Liver (tissue), 9 donors: ENCODE data around the gene B9D2. TPM values are rescaled to one million over a fixed set of nuclear protein-coding genes. Genes with fewer than 3 reads are reported as not detected.
"Not testable (repeated sequence)": the region's sequence is repeated elsewhere in the genome, so short reads cannot be mapped to it uniquely, and the experiment has no call there.

ENCODE experiments used
- DNase-seq: peaks from one replicate; pipeline ENCODE4 v3.0.0-alpha.2; 2017; ENCODE audit warnings: low spot score
- H3K27ac ChIP-seq, 2 donors: one replicate each; pipeline ENCODE4 v1.7.0; 2013; ENCODE audit warnings: inconsistent platforms in 2 of 2, low read length in 2 of 2, control low read depth in 1 of 2, low read depth in 1 of 2, mild to moderate bottlenecking in 1 of 2
- H3K27me3 ChIP-seq, 4 donors: one replicate each; pipeline versions ENCODE4 v1.6.1 to v1.7.0; 2013; ENCODE audit warnings: low read length in 3 of 4, inconsistent platforms in 1 of 4, mild to moderate bottlenecking in 1 of 4, moderate library complexity in 1 of 4; ENCODE audit not compliant: control insufficient read depth in 4 of 4, insufficient read depth in 4 of 4
- H3K36me3 ChIP-seq, 4 donors: one replicate each; pipeline versions ENCODE4 v1.6.1 to v1.7.0; 2013; ENCODE audit warnings: low read length in 3 of 4, mild to moderate bottlenecking in 3 of 4, low read depth in 1 of 4, moderate library complexity in 1 of 4; ENCODE audit not compliant: control insufficient read depth in 4 of 4, insufficient read depth in 3 of 4
- H3K4me1 ChIP-seq, 4 donors: one replicate each; pipeline versions ENCODE4 v1.6.1 to v1.7.0; 2013; ENCODE audit warnings: low read length in 3 of 4, mild to moderate bottlenecking in 3 of 4, moderate library complexity in 1 of 4; ENCODE audit not compliant: control insufficient read depth in 4 of 4, insufficient read depth in 4 of 4
- H3K4me3 ChIP-seq, 3 donors: one replicate each; pipeline versions ENCODE4 v1.6.1 to v1.7.0; 2013; ENCODE audit warnings: low read length in 3 of 3, control low read depth in 1 of 3, low read depth in 1 of 3, mild to moderate bottlenecking in 1 of 3
- H3K9ac ChIP-seq, 2 donors: one replicate each; pipeline ENCODE4 v1.7.0; 2013; ENCODE audit warnings: low read length in 2 of 2, mild to moderate bottlenecking in 2 of 2, moderate library complexity in 2 of 2, control low read depth in 1 of 2, low read depth in 1 of 2
- H3K9me3 ChIP-seq, 4 donors: one replicate each; pipeline versions ENCODE4 v1.6.1 to v1.7.0; 2013; ENCODE audit warnings: low read length in 3 of 4; ENCODE audit not compliant: control insufficient read depth in 4 of 4
- EGR1 ChIP-seq, 2 donors: IDR thresholded peaks; 2 replicates each; pipeline ENCODE4 v1.6.1; 2016 to 2018; ENCODE audit warnings: antibody characterized with exemption in 2 of 2, low read depth in 2 of 2
- FOXA1 ChIP-seq: IDR thresholded peaks from 2 replicates; pipeline ENCODE4 v1.6.1; 2016; ENCODE audit warnings: antibody characterized with exemption
- FOXA2 ChIP-seq: IDR thresholded peaks from 2 replicates; pipeline ENCODE4 v1.6.1; 2016; ENCODE audit warnings: antibody characterized with exemption
- GABPA ChIP-seq, 2 donors: IDR thresholded peaks in 1 of 2; conservative IDR thresholded peaks in 1 of 2; 2 replicates each; pipeline ENCODE4 v1.6.1; 2016; ENCODE audit warnings: antibody characterized with exemption in 2 of 2, mild to moderate bottlenecking in 1 of 2, moderate library complexity in 1 of 2
- HNF4A ChIP-seq, 2 donors: conservative IDR thresholded peaks; 2 replicates each; pipeline ENCODE4 v1.6.1; 2016; ENCODE audit warnings: antibody characterized with exemption in 2 of 2, mild to moderate bottlenecking in 2 of 2
- HNF4G ChIP-seq: IDR thresholded peaks from 2 replicates; pipeline ENCODE4 v1.6.1; 2016; ENCODE audit warnings: antibody characterized with exemption
- JUND ChIP-seq, 2 donors: IDR thresholded peaks; 2 replicates each; pipeline ENCODE4 v1.6.1; 2016; ENCODE audit warnings: antibody characterized with exemption in 2 of 2
- MAX ChIP-seq: IDR thresholded peaks from 2 replicates; pipeline ENCODE4 v1.6.1; 2016; ENCODE audit warnings: antibody characterized with exemption
- NR2F2 ChIP-seq: IDR thresholded peaks from 2 replicates; pipeline ENCODE4 v1.6.1; 2016; ENCODE audit warnings: antibody characterized with exemption
- RAD21 ChIP-seq, 2 donors: IDR thresholded peaks; 2 replicates each; pipeline ENCODE4 v1.6.1; 2016; ENCODE audit warnings: antibody characterized with exemption in 2 of 2, mild to moderate bottlenecking in 2 of 2
- RXRA ChIP-seq, 2 donors: IDR thresholded peaks; 2 replicates each; pipeline ENCODE4 v1.6.1; 2017 to 2018; ENCODE audit warnings: antibody characterized with exemption in 2 of 2, mild to moderate bottlenecking in 1 of 2
- SP1 ChIP-seq: IDR thresholded peaks from 2 replicates; pipeline ENCODE4 v1.6.1; 2018; ENCODE audit warnings: antibody characterized with exemption, mild to moderate bottlenecking
- TAF1 ChIP-seq: conservative IDR thresholded peaks from 2 replicates; pipeline ENCODE4 v1.6.1; 2016; ENCODE audit warnings: antibody characterized with exemption, mild to moderate bottlenecking
- YY1 ChIP-seq: IDR thresholded peaks from 2 replicates; pipeline ENCODE4 v1.6.1; 2016; ENCODE audit warnings: antibody characterized with exemption, mild to moderate bottlenecking
- WGBS: extraction: QIAGEN DNeasy Blood & Tissue Kit; methylation state at CpG from one replicate; pipeline ENCODE4 v1.1.7; 2013; 5-methylcytosine and 5-hydroxymethylcytosine counted together
- polyA plus RNA-seq, 2 donors: library from polyadenylated mRNA; stranded (reverse) in 1 of 2; unstranded in 1 of 2; fragments of 200-250 nt in 1 of 2; fragments of >200 nt in 1 of 2; fragmentation: Nextera tagmentation in 1 of 2; extraction: Ambion mirVana in 1 of 2; gene quantifications; one replicate each; pipeline versions ENCODE4 v1.2.1 to v1.2.3, GENCODE V29; 2013 to 2015
- total RNA-seq, 2 donors: library from RNA; depleted of rRNA; stranded (reverse); fragments of >200 nt; gene quantifications; one replicate each; pipeline ENCODE4 v1.2.3, GENCODE V29; 2014
- TF ChIP-seq, protein P1 (sequence below): IDR thresholded peaks from 2 replicates; pipeline ENCODE4 v1.6.1; 2016; ENCODE audit warnings: antibody characterized with exemption
- TF ChIP-seq, protein P2 (sequence below): IDR thresholded peaks from 2 replicates; pipeline ENCODE4 v1.6.1; 2016; ENCODE audit warnings: antibody characterized with exemption
- donor health status: healthy.
- donor health status: healthy.
- donor health status: healthy.
- donor health status: healthy.
- donor health status: healthy.

B9D2 gene
- total and polyA plus RNA-seq, 4 donors = 2.4 to 3.7 (median 3.0) TPM

- TF ChIP-seq TAF1 = no peak
- no peak for TF ChIP-seq HNF4A (conservative IDR thresholded peaks at IDR 0.05)
- TF ChIP-seq JUND (IDR thresholded peaks at IDR 0.05) = no peak
- TF ChIP-seq, protein P1, sequence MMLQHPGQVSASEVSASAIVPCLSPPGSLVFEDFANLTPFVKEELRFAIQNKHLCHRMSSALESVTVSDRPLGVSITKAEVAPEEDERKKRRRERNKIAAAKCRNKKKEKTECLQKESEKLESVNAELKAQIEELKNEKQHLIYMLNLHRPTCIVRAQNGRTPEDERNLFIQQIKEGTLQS = no peak
- TF ChIP-seq, protein P2, sequence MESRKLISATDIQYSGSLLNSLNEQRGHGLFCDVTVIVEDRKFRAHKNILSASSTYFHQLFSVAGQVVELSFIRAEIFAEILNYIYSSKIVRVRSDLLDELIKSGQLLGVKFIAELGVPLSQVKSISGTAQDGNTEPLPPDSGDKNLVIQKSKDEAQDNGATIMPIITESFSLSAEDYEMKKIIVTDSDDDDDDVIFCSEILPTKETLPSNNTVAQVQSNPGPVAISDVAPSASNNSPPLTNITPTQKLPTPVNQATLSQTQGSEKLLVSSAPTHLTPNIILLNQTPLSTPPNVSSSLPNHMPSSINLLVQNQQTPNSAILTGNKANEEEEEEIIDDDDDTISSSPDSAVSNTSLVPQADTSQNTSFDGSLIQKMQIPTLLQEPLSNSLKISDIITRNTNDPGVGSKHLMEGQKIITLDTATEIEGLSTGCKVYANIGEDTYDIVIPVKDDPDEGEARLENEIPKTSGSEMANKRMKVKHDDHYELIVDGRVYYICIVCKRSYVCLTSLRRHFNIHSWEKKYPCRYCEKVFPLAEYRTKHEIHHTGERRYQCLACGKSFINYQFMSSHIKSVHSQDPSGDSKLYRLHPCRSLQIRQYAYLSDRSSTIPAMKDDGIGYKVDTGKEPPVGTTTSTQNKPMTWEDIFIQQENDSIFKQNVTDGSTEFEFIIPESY = no peak
- no peak for TF ChIP-seq NR2F2
- TF ChIP-seq MAX = no peak
- TF ChIP-seq HNF4G = no peak
- no peak for TF ChIP-seq SP1
- no peak for TF ChIP-seq RXRA (IDR thresholded peaks at IDR 0.05)
- no peak for TF ChIP-seq FOXA2
- no peak for TF ChIP-seq FOXA1
- TF ChIP-seq YY1 = no peak
- TF ChIP-seq EGR1 (IDR thresholded peaks at IDR 0.05; ENCODE audit: low read depth in 2 of 2) = no peak
- TF ChIP-seq RAD21 (IDR thresholded peaks at IDR 0.05) = no peak
- no peak overlapping the region for H3K4me3 ChIP-seq
- no peaks in the 10 kb centered on the region for H3K27me3 ChIP-seq
- peaks cover 9 to 15% (median 11%) of the 10 kb centered on the region in 4 donors for H3K4me1 ChIP-seq
- H3K27ac ChIP-seq = peak overlapping the region in 1 of 2 donors; percentile 43
- peaks cover 5 to 35% (median 22%) of the 10 kb centered on the region in 4 donors for H3K36me3 ChIP-seq
- DNase-seq = no peak
- no peak overlapping the region for H3K9ac ChIP-seq
- 91% methylated on average over 23 of the region's 23 CpGs for WGBS
- no peaks in the 10 kb centered on the region for H3K9me3 ChIP-seq
Measured at GRCh38 chr19:41410336-41411054, 46.5 kb upstream of the B9D2 start.

GRCh38 chr19:41409288-41409687 lies 45.3 kb upstream of the B9D2 start:
- Histone ChIP-seq H3K27me3 (no peaks in the 10 kb centered on the region), H3K36me3 (peaks cover 5 to 24% (median 11%) of the 10 kb centered on the region in 4 donors), H3K9me3 (no peaks in the 10 kb centered on the region), H3K9ac (no peak overlapping the region), H3K27ac (peak overlapping the region in 1 of 2 donors; percentile 64), H3K4me1 (peaks cover 9 to 17% (median 11%) of the 10 kb centered on the region in 4 donors), H3K4me3 (no peak overlapping the region)
- 40% methylated on average over 4 of the region's 4 CpGs for WGBS
- no peak for DNase-seq
- TF ChIP-seq GABPA (IDR thresholded peaks at IDR 0.05 in 1 of 2, conservative IDR thresholded peaks at IDR 0.05 in 1 of 2) (no peak), YY1 (no peak), SP1 (peak; percentile 11), JUND (IDR thresholded peaks at IDR 0.05) (peak; percentile 96 to 99), HNF4A (conservative IDR thresholded peaks at IDR 0.05) (peak in 1 of 2 donors; percentile 9)
- TF ChIP-seq, protein P1 = peak; percentile 74

DNA sequence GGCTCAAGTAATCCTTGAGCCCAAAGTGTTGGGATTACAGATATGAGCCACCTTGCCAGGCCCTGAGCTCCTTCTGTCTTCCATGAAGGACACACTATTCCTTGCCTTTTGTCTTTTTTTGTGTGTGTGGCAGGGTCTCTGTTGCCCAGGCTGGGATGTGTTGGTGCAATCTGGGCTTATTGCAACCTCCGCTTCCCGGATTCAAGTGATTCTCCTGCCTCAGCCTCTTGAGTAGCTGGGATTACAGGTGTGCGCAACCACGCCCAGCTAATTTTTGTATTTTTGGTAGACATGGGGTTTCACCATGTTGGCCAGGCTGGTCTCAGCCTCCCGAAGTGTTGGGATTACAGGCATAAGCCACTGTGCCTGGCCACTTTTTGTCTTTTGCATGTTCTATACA lies 44.9 kb upstream of the B9D2 start:
- H3K9ac ChIP-seq, DNase-seq, H3K4me3 ChIP-seq, H3K27ac ChIP-seq, H3K27me3 ChIP-seq, H3K9me3 ChIP-seq: not testable (repeated sequence)
- WGBS = 90% methylated on average over 5 of the region's 5 CpGs
- H3K36me3 ChIP-seq = peaks cover 4 to 19% (median 9%) of the 10 kb centered on the region in 4 donors
- peaks cover 9 to 17% (median 11%) of the 10 kb centered on the region in 4 donors for H3K4me1 ChIP-seq
